GM19455 (cell line): ENCODE results near the gene SULT1E1.

Source experiments
- ATAC-seq: cut with Tn5 transposase; IDR thresholded peaks from one replicate; pipeline ENCODE4 v1.9.1; 2021; ENCODE audit not compliant: unreplicated experiment

SULT1E1 gene

DNA sequence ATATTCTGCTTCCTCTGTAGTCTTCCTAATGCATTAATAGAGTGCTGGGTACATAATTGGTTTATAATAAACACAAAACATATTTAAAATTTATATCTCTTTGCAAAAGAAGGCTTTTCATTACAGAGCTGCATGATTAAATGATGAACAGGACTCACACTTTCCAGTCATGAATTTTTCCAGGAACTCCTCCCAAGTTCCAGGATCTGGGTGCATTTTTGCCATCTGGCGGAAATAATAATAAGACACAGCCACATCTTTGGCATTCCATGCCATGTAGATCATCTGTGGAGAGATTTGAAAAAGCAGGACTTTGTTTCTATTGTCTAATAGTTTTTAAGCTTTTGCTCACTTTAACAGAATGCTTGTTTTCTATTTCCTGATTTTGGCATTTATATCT lies 59.3 kb downstream of the SULT1E1 start:
- no peak for ATAC-seq

DNA sequence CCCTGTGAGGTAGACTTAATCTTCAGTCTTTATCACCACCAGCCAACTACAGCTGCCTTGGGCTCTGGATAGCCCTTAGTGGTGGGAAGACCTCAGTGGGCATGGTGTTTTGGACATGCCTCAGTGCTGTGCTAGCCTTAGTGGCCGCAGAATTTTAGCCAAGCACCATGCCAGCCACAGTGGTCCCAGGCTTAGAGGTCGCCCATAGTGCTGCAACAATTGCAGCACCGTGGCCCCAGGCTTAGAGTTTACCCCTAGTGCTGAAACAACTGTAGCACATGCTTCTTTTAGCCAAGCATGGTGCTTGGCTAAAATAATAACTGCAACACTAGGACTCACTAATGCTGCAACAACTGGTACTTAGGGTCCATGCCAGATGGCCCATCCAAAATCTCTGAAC lies 60.6 kb downstream of the SULT1E1 start:
- ATAC-seq, result no peak

DNA sequence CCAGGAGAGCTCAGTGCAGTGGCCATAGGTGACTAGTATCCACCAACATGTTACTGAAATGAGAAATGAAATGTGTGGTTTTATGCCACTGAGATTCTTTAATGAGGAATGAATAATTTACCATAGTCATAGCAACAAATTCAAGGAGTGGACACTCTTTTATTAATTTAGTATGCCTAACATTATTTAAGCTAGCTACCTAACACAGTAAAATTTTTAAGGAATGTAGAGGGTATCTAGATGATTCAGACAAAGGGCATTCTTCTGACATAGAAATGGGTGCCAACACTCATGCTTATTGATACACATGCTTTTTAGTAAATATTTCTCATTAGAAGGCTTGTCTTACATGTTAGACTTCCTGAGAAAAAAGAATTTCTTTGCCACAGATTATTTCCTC lies 66.2 kb downstream of the SULT1E1 start:
- ATAC-seq, result no peak
